NCI-H2171 treated with DMSO at 0.1 percent for 48 hours (cell line): ENCODE results near the gene RPAP3.

Source experiments
- DNase-seq: peaks from one replicate; lab custom pipeline; 2025; lab: John Stamatoyannopoulos, UW

Gene RPAP3, protein sequence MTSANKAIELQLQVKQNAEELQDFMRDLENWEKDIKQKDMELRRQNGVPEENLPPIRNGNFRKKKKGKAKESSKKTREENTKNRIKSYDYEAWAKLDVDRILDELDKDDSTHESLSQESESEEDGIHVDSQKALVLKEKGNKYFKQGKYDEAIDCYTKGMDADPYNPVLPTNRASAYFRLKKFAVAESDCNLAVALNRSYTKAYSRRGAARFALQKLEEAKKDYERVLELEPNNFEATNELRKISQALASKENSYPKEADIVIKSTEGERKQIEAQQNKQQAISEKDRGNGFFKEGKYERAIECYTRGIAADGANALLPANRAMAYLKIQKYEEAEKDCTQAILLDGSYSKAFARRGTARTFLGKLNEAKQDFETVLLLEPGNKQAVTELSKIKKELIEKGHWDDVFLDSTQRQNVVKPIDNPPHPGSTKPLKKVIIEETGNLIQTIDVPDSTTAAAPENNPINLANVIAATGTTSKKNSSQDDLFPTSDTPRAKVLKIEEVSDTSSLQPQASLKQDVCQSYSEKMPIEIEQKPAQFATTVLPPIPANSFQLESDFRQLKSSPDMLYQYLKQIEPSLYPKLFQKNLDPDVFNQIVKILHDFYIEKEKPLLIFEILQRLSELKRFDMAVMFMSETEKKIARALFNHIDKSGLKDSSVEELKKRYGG

DNA sequence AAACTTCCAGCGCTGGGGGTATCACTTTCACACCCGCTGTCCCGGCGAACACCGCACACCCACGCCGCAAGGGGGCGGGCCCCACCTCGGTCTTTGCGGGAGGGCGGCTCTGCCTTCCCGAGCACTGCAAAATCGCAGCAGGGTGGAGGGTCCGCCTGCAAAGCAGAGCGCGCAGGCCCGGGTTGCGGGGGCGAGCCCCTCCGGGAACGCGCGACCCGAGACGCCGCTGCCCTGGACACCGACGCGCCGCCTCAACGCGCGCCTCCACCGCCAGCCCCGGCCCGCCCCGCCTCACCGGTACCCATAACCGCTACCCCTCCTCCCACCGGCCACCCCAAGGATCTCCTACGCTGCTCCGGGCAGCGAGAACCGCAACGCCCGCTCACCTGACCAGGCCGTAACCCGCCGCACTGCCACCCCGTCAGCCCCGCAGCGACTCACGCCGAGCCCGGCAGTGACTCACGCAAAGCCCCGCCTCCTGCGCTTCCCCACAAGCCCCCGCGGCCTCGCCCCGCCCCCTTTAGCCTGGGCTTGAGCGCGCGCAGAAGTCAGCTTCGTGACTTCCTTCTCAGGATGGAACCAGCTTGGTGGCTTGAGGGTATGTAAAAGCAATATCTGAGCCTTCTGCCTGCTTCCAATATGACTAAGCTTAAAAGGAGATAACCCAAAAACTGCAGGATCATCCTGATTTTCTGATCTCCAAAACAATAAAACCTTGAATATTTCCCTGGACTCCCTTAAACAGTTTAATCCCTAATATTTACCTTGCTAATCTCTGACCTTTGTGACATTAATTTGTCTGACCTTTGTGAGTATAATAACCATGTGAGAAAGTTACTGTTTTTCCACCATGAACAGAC lies at the start of gene RPAP3:
Gene RPAP3 (minus strand): TSS at position 465 of the 860 bp plus-strand sequence. CDS start 3,190 bp downstream, outside the sequence.
- DNase-seq = peak; percentile 88

DNA sequence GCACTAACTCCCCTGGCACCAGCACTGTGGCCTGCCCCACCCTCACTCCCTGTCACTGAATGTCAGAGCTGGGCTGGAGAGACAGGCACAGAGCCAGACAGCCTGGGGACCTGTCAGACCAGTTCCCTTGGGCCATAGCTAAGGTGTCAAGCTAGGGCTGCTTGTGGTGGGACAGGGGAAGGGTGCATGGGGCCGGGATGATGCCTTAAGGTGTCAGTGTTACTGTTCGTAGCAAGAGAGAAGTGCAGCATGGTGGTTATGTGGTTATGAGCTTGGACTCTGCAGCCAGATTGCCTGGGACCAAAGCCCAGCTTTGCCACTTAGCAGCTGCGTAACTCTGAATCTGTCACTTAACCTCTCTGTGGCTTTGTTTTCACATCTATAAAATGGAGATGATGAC lies 49.1 kb upstream of the RPAP3 start:
- DNase-seq = no peak

DNA sequence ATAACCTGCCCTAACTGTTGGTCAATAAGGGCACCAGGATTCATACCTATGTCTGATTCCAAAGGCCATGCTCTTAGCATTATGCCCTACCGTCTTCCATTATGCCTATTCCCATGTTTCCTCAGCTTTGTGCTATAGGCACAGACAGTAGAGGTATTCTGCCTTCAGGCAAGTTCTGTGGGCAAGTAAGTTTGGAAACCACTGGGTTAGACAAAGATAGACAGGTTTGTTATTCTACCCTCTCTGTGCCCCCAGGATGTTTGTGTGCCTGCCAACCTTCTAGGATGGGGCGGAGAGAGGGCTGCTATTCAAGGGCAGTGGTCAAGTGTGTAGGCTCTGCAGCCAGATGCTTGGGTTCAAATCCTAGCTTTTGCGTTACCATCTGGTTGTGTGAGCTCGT lies 48.3 kb upstream of the RPAP3 start:
- no peak for DNase-seq

- no peak for DNase-seq
Measured at GRCh38 chr12:47753021-47754001, 47.5 kb upstream of the RPAP3 start.

GRCh38 chr12:47752552-47752951 lies 46.7 kb upstream of the RPAP3 start:
- no peak for DNase-seq

DNA sequence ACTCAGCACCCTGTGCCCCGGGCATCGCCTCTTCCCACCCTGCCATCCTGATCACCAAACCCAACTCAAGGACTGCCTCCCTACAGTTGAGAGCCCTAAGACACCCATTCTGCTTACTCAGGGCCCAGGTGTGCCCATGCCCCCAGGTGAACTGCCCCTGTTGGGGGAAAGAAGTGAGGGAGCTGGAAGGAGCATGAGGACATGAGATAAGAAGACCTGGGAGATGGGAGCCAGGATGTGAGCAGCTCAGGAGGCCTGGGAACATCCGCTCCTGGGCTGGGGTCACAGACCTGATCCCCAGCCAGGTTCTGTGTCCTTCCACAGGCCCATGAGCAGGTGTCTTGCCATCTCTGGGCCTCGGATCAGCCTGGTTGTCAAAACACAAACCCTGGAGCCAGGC lies 46.3 kb upstream of the RPAP3 start:
- no peak for DNase-seq

- no peak for DNase-seq
Measured at GRCh38 chr12:47751561-47751960, 45.7 kb upstream of the RPAP3 start.

DNA sequence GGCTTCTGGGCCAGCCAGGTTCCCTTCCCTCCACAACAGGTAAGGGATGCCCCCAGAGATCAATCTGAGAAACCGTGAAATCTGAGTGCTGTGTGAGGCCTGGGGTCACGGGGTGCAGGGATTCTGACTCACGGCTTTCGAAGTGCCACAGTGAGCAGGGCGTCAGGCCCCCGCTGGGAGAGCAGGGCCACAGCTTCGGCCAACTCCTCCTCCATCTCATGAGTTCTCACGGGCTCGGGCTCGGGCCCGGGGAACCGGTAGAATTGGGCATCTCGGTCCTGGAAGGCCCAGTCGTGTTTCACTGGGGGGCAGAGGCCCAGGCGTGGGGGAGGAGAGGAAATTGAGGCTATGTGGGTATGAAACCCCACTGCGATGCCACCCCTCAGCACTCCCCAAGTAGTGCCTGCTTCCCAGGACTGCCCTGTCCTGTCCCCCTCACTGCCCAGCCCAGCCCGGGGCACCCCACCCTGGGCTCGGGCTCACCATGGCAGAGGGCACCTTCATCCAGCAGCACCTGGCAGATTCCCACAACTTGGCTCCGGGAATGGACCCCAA lies 45.2 kb upstream of the RPAP3 start:
- no peak for DNase-seq

GRCh38 chr12:47750229-47750798 lies 44.5 kb upstream of the RPAP3 start:
- DNase-seq = no peak

DNA sequence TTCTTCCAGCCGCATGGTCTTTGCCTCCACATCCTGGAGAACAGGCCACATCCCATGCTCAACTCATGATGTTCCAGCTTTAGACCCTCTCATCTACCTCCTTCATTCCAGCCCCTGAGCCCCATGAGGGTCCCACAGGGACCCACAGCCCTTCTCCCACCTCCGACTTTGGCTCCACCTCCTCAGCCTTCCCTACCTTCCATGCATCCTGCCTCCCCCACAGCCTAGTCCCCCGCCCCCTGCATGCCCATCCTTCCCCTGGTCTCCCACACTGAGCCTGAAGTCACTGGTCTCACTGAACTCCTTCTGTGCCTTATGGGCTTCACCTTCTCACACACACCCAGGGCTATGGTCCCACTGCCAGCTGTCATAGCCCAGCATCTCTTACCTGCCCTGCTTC lies 43.1 kb upstream of the RPAP3 start:
- no peak for DNase-seq

DNA sequence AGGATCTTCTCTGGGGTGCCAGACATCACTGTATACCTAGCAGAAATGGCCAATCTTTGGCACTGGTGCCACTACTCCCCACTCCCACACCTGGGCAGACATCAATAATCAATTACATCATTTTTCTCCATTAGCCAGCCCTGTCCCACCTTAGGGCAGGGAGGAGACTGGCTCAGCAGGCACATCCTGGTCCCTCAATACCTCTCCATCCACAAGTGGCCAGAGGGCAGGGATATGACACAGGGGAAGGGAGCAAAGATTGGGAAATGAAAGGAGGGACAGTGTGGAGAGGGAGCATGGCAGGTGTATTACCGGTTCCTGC lies 42.6 kb upstream of the RPAP3 start:
- no peak for DNase-seq

DNA sequence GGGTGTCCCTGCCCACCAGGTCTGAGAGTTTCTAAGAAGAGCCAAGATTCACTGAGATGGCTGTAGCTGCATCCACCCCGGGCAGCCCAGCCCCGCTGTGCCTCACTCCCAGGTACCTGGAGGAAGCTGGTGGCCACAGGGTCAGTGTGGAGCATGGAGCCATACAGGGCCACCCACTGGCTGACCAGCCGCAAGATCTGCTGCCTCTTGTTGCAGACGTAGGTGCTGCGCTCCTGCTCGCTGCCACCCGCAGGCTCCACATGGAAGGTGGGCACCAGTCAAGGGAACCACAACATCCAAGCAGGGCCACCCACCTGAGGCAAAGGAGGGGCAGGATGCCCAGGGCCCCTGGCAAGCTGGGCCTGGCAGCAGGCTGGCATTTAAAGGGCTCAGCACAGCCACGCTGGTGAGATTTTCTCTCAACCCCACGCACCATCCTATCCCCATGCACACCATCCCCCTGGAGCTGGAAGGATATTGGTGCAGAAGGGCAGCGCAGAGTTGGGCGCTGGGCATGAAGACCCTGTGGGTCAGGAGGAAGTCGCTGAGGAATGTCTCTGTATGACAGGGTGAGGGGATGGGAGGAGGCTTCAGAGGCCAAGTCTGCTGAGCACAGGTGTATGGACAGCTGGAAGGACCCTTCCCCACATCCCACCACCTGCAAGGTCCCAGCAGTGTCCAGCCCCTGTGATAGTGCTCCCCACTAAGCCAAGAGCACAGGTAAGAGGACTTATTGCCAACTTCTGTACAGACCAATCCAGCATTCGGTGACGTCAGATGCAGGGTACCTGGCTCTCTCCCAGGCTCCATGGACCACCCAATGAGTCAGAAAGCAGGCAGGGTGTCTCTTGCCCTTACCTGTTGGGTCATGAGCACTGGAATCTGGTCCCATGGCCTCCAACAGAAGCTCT lies 42.0 kb upstream of the RPAP3 start:
- no peak for DNase-seq

DNA sequence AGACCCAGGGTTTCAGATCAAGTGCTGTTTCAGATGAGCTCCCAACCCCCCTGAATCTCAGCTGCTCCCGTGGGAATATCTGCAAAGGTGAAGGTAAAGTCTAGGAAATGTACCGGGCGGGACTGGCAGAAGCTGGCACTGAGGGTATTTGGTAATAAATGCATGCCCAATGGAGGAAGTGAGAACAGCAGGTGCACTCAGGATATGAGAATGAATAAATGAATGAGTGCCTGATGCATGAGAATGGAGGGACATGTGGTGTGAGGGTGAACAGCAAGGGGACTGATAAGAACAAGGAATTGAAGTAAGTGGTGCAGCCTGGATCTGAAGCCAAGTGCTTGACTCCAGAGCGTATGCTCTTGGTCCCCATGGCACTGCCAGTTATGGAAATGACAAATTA lies 41.3 kb upstream of the RPAP3 start:
- no peak for DNase-seq

- DNase-seq = no peak
Measured at GRCh38 chr12:47746523-47746922, 40.7 kb upstream of the RPAP3 start.

- DNase-seq = no peak
Measured at GRCh38 chr12:47746073-47746472, 40.2 kb upstream of the RPAP3 start.

DNA sequence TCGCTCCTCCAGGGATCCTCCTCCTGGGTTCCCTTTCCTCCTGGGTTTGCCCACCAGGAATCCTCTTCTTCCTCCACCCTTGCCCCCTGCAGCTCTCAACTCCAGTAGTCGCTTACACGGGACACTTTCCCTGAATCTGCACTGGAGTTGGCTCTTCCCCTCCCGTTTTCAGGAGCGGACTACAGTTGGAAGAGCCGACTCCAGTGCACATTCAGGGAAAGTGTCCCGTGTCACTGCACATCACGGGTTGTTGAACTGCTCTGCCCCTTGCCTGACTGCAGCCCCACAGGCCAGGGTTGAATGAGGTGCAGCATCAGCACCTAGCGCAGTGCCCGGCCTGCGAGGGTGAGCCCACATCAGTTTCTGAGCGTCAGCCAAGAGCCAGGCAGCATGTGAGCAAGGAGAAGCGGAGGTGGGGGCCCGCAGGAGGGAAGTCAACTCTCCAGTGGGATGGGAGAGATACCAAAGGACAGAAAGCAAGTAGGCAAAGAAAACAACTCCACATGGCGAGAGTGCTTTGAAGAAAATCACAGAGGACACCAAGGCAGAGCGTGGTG lies 39.7 kb upstream of the RPAP3 start:
- no peak for DNase-seq

DNA sequence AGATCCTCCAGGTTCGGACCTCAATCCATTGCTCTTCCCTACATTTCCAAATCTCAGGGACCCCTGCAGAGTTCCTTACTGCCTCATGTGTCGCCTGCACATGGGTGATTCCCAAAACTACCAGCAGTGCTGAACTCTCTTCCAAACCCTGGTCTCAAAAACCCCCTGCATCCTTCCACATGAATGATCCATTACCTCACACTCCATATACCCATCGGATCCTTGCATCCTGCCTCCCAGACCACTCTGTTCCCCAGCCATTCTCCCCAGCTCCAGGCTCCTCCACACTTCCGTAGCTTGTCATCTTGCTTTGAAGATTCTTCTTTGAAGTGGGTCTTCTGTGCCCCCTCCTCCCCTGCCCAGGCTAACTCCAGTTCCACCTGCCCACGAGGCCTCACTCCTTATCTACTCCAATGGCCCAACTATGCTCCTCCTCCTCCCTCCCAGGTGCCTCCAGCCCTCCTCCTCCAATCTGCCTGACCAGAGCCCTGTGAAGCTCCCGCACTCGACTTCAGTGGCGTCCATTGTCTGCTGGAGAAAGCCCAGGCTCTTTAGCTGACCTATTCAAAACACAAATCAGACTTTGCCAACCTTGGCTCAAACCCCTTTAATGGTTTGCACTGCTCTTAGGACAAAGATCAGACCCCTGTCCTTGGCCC lies 39.1 kb upstream of the RPAP3 start:
- no peak for DNase-seq

GRCh38 chr12:47744005-47744651 lies 38.3 kb upstream of the RPAP3 start:
- peak; percentile 63 for DNase-seq
